ENCODE data around the gene DESI1. TPM values are rescaled to one million over a fixed set of nuclear protein-coding genes. Genes with fewer than 3 reads are reported as not detected.
"Not testable (repeated sequence)": the region's sequence is repeated elsewhere in the genome, so short reads cannot be mapped to it uniquely, and the experiment has no call there.

DESI1 gene
- total RNA-seq: 29.5 to 33.9 TPM (median 29.8 TPM) in 3 replicates
- long read RNA-seq, transcript DESI1-201 (6 exons, 3,833 nt): major isoform, 9 of 16 reads
- long read RNA-seq, partial matches to known transcripts: 0 of 16 reads
- long read RNA-seq, other reads (novel, unspliced or antisense): 7 of 16 reads

DNA sequence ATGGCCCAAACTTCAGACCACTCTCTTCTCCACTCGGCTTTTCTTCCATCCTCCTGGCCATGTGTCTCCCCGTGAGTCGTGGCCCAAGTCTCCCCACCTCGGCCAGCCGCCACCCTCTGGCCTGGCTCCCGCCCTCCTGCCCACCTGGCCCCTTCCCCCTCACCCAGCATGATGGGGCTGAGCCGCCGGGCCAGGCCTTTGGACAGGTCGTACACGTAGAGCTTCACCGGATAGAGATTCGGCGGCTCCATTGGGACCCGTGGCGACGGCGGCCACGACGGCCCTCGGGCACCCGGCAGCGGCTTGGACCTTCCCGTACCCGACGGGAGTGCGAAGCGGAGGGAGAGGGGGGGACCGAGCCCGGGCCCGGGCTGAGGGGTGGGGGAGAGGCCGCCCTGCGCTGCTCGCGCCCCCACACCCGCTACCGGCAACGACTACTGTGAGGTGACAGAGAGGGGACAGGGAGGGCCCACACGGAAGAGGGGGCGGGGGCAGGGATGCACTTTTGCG is at the start of gene DESI1:
Gene DESI1 (minus strand): TSS at position 455 of the 510 bp plus-strand sequence. CDS start 204 bp downstream, at position 251.
- TF ChIP-seq CTCF (IDR thresholded peaks at IDR 0.05): peak; percentile 31
- Mint-ChIP-seq H3K4me1 (ENCODE audit: low read depth) (peaks cover 27% of the 10 kb centered on the region), H3K4me3 (ENCODE audit: unreplicated experiment) (peak within 1 kb of the TSS; percentile 85), H3K27me3 (ENCODE audit: low read depth) (no peaks in the 10 kb centered on the region), H3K36me3 (ENCODE audit: low read depth) (peaks cover 8% of the 10 kb centered on the region), H3K27ac (ENCODE audit: unreplicated experiment) (peak within 1 kb of the TSS; percentile 97), H3K9me3 (ENCODE audit: low read depth) (no peaks in the 10 kb centered on the region)
- no peak for DNase-seq (ENCODE audit: low spot score)

GRCh38 chr22:41668971-41669911 is 48.4 kb upstream of the DESI1 start:
- Mint-ChIP-seq H3K27ac (ENCODE audit: unreplicated experiment) (peak overlapping the region; percentile 86), H3K36me3 (ENCODE audit: low read depth) (peaks cover 3% of the 10 kb centered on the region), H3K9me3 (ENCODE audit: low read depth) (no peaks in the 10 kb centered on the region), H3K27me3 (ENCODE audit: low read depth) (no peaks in the 10 kb centered on the region), H3K4me3 (ENCODE audit: unreplicated experiment) (no peak overlapping the region), H3K4me1 (ENCODE audit: low read depth) (peaks cover 23% of the 10 kb centered on the region)
- TF ChIP-seq CTCF (IDR thresholded peaks at IDR 0.05): no peak
- peak; percentile 29 for DNase-seq (ENCODE audit: low spot score)

- Mint-ChIP-seq H3K27ac (ENCODE audit: unreplicated experiment) (no peak overlapping the region), H3K4me1 (ENCODE audit: low read depth) (peaks cover 20% of the 10 kb centered on the region), H3K36me3 (ENCODE audit: low read depth) (peaks cover 23% of the 10 kb centered on the region), H3K9me3 (ENCODE audit: low read depth) (no peaks in the 10 kb centered on the region), H3K4me3 (ENCODE audit: unreplicated experiment) (no peak overlapping the region), H3K27me3 (ENCODE audit: low read depth) (no peaks in the 10 kb centered on the region)
- TF ChIP-seq CTCF (IDR thresholded peaks at IDR 0.05): no peak
- no peak for DNase-seq (ENCODE audit: low spot score)
Observed at GRCh38 chr22:41664951-41665350, 44.1 kb upstream of the DESI1 start.

GRCh38 chr22:41664490-41664889 is 43.6 kb upstream of the DESI1 start:
- H3K4me3 Mint-ChIP-seq (ENCODE audit: unreplicated experiment): no peak overlapping the region
- TF ChIP-seq CTCF (IDR thresholded peaks at IDR 0.05): no peak
- no peak for DNase-seq (ENCODE audit: low spot score)
- peaks cover 25% of the 10 kb centered on the region for H3K36me3 Mint-ChIP-seq (ENCODE audit: low read depth)
- H3K4me1 Mint-ChIP-seq (ENCODE audit: low read depth): peaks cover 18% of the 10 kb centered on the region
- H3K27me3 Mint-ChIP-seq (ENCODE audit: low read depth): no peaks in the 10 kb centered on the region
- H3K27ac Mint-ChIP-seq (ENCODE audit: unreplicated experiment): peak overlapping the region; percentile 27
- H3K9me3 Mint-ChIP-seq (ENCODE audit: low read depth): no peaks in the 10 kb centered on the region

DNA sequence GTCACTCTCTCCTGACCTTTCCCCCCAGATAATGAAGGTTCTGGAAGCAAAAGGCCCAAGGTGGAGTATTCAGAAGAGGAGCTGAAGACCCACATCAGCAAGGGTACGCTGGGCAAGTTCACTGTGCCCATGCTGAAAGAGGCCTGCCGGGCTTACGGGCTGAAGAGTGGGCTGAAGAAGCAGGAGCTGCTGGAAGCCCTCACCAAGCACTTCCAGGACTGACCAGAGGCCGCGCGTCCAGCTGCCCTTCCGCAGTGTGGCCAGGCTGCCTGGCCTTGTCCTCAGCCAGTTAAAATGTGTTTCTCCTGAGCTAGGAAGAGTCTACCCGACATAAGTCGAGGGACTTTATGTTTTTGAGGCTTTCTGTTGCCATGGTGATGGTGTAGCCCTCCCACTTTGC is 42.8 kb upstream of the DESI1 start:
- H3K9me3 Mint-ChIP-seq (ENCODE audit: low read depth); H3K27me3 Mint-ChIP-seq (ENCODE audit: low read depth); H3K4me3 Mint-ChIP-seq (ENCODE audit: unreplicated experiment); H3K27ac Mint-ChIP-seq (ENCODE audit: unreplicated experiment): not testable (repeated sequence)
- peak; percentile 69 for DNase-seq (ENCODE audit: low spot score)
- Mint-ChIP-seq H3K4me1 (ENCODE audit: low read depth) (peaks cover 14% of the 10 kb centered on the region), H3K36me3 (ENCODE audit: low read depth) (peaks cover 26% of the 10 kb centered on the region)
